ENCODE results near the gene MYO15B.

The MYO15B gene

DNA sequence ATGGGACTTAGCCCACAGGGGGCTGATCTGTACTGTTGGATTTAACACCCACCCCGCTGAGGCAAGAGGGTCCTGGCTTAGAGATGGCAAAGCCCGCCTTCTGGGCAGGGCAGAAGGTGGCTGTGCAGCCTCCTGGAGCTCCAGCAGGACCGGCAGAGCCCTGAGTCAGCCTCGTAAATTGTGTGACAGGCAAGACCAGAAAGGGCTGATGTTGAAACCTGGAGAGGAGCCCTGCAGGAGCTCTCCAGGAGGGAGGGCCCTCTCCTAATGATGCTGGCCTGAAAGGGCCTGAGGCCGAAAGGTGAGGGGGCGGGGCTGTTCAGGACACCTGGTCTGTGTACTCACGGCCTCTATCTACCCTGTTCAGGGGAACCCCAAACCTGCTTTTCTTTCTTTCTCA lies 22.5 kb upstream of the MYO15B start:
- Histone ChIP-seq H3K27ac (ENCODE audit: low read length) (no peak overlapping the region), H3K79me2 (ENCODE audit: insufficient read depth, low read length) (no peaks in the 10 kb centered on the region), H3K9me3 (ENCODE audit: insufficient read depth, low read length, severe bottlenecking) (no peaks in the 10 kb centered on the region), H3K27me3 (ENCODE audit: insufficient read depth, low read length, poor library complexity) (no peaks in the 10 kb centered on the region), H3K9ac (ENCODE audit: low read depth, low read length) (no peak overlapping the region), H3K36me3 (ENCODE audit: insufficient read depth, low read length) (no peaks in the 10 kb centered on the region), H2AFZ (ENCODE audit: low read depth, low read length) (no peak overlapping the region), H3K4me2 (ENCODE audit: insufficient read depth, low read length) (no peak overlapping the region), H3K4me3 (ENCODE audit: low read depth in 1 of 2, low read length in 2 of 2) (no peak overlapping the region), H4K20me1 (ENCODE audit: insufficient read depth, low read length) (no peaks in the 10 kb centered on the region), H3K4me1 (ENCODE audit: insufficient read depth, low read length) (no peaks in the 10 kb centered on the region)
- ATAC-seq (ENCODE audit: insufficient read depth, low read depth) (no peak), DNase-seq (no peak)
- TF ChIP-seq, protein P1, sequence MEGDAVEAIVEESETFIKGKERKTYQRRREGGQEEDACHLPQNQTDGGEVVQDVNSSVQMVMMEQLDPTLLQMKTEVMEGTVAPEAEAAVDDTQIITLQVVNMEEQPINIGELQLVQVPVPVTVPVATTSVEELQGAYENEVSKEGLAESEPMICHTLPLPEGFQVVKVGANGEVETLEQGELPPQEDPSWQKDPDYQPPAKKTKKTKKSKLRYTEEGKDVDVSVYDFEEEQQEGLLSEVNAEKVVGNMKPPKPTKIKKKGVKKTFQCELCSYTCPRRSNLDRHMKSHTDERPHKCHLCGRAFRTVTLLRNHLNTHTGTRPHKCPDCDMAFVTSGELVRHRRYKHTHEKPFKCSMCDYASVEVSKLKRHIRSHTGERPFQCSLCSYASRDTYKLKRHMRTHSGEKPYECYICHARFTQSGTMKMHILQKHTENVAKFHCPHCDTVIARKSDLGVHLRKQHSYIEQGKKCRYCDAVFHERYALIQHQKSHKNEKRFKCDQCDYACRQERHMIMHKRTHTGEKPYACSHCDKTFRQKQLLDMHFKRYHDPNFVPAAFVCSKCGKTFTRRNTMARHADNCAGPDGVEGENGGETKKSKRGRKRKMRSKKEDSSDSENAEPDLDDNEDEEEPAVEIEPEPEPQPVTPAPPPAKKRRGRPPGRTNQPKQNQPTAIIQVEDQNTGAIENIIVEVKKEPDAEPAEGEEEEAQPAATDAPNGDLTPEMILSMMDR (IDR thresholded peaks at IDR 0.05; ENCODE audit: borderline replicate concordance, extremely low read depth, low read length, poor library complexity, severe bottlenecking): no peak
- TF ChIP-seq EZH2 (IDR thresholded peaks at IDR 0.05; ENCODE audit: borderline replicate concordance, low read depth, low read length, severe bottlenecking): no peak

DNA sequence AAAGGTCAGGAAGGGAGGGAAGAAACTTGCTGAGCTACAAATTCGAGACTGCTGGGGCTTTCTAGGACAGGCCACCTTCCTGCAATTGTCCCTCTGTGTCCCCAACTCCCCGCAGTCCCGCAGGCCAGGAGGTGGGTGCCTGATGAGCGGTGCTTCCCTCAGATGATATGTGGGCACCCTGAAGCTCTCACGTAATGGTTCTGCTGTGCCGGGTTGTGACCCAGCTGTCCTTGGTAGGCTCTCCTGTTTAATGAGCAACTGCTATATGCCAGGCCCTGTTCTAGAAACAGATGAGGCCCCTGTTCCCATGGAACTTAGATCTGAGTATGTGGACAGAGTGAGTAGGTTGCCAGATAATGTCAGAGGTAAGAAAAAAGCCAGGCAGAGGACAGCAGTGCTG lies 22.0 kb upstream of the MYO15B start:
- Histone ChIP-seq H3K4me1 (ENCODE audit: insufficient read depth, low read length) (no peaks in the 10 kb centered on the region), H3K4me3 (ENCODE audit: low read depth in 1 of 2, low read length in 2 of 2) (no peak overlapping the region), H3K79me2 (ENCODE audit: insufficient read depth, low read length) (no peaks in the 10 kb centered on the region), H3K4me2 (ENCODE audit: insufficient read depth, low read length) (no peak overlapping the region), H3K36me3 (ENCODE audit: insufficient read depth, low read length) (no peaks in the 10 kb centered on the region), H3K27ac (ENCODE audit: low read length) (no peak overlapping the region), H3K9me3 (ENCODE audit: insufficient read depth, low read length, severe bottlenecking) (no peaks in the 10 kb centered on the region), H3K27me3 (ENCODE audit: insufficient read depth, low read length, poor library complexity) (no peaks in the 10 kb centered on the region), H2AFZ (ENCODE audit: low read depth, low read length) (no peak overlapping the region), H3K9ac (ENCODE audit: low read depth, low read length) (no peak overlapping the region), H4K20me1 (ENCODE audit: insufficient read depth, low read length) (no peaks in the 10 kb centered on the region)
- DNase-seq: no peak
- TF ChIP-seq, protein P1 (IDR thresholded peaks at IDR 0.05; ENCODE audit: borderline replicate concordance, extremely low read depth, low read length, poor library complexity, severe bottlenecking): no peak
- TF ChIP-seq EZH2 (IDR thresholded peaks at IDR 0.05; ENCODE audit: borderline replicate concordance, low read depth, low read length, severe bottlenecking): no peak
- no peak for ATAC-seq (ENCODE audit: insufficient read depth, low read depth)

DNA sequence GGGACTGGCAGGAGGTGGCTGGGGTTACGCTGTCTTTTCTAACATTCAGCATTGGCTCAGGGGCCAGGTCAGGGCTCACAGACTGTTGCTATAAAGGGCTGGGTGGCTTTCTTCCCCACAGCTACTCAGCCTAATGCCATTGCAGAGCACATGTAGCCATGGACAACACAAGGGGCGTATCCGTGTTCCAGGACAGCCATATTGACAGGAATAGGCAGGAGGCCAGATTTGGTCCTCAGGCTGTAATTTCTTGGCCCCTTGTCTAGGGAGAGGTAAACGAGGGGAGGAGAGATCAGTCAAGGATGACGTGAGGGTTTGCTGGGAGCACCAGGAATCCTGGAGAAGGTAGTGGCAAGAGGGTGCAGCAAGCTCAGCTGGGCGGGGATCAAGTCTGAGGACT lies 21.2 kb upstream of the MYO15B start:
- Histone ChIP-seq H4K20me1 (ENCODE audit: insufficient read depth, low read length) (no peaks in the 10 kb centered on the region), H3K4me3 (ENCODE audit: low read depth in 1 of 2, low read length in 2 of 2) (no peak overlapping the region), H3K4me1 (ENCODE audit: insufficient read depth, low read length) (no peaks in the 10 kb centered on the region), H2AFZ (ENCODE audit: low read depth, low read length) (no peak overlapping the region), H3K27ac (ENCODE audit: low read length) (no peak overlapping the region), H3K9ac (ENCODE audit: low read depth, low read length) (no peak overlapping the region), H3K36me3 (ENCODE audit: insufficient read depth, low read length) (no peaks in the 10 kb centered on the region), H3K4me2 (ENCODE audit: insufficient read depth, low read length) (no peak overlapping the region), H3K27me3 (ENCODE audit: insufficient read depth, low read length, poor library complexity) (no peaks in the 10 kb centered on the region), H3K9me3 (ENCODE audit: insufficient read depth, low read length, severe bottlenecking) (no peaks in the 10 kb centered on the region), H3K79me2 (ENCODE audit: insufficient read depth, low read length) (no peaks in the 10 kb centered on the region)
- no peak for DNase-seq
- ATAC-seq (ENCODE audit: insufficient read depth, low read depth): no peak
- TF ChIP-seq EZH2 (IDR thresholded peaks at IDR 0.05; ENCODE audit: borderline replicate concordance, low read depth, low read length, severe bottlenecking): no peak
- TF ChIP-seq, protein P1 (IDR thresholded peaks at IDR 0.05; ENCODE audit: borderline replicate concordance, extremely low read depth, low read length, poor library complexity, severe bottlenecking): no peak

DNA sequence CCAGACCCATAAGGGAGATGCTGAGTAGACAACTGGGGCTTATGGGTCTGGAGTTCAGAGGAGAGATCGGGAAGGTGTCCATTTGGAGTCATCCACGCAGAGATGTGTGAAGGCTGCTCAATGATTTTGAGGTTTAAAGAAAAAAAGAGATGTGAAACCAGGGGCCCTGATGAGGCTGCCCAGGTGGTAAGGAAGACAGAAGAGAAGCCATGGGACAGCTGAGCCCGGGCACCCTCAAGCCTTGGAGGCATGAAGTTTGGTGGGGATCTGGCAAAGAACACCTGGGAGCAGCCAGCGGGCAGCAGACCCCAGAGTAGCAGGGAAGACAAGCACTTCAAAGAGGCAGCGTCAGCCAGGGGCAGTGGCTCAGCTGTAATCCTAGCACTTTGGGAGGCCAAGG lies 20.8 kb upstream of the MYO15B start:
- TF ChIP-seq EZH2 (IDR thresholded peaks at IDR 0.05; ENCODE audit: borderline replicate concordance, low read depth, low read length, severe bottlenecking): no peak
- TF ChIP-seq, protein P1 (IDR thresholded peaks at IDR 0.05; ENCODE audit: borderline replicate concordance, extremely low read depth, low read length, poor library complexity, severe bottlenecking): no peak
- Histone ChIP-seq H3K4me3 (ENCODE audit: low read depth in 1 of 2, low read length in 2 of 2) (no peak overlapping the region), H3K36me3 (ENCODE audit: insufficient read depth, low read length) (no peaks in the 10 kb centered on the region), H3K27ac (ENCODE audit: low read length) (no peak overlapping the region), H3K9ac (ENCODE audit: low read depth, low read length) (no peak overlapping the region), H3K79me2 (ENCODE audit: insufficient read depth, low read length) (no peaks in the 10 kb centered on the region), H4K20me1 (ENCODE audit: insufficient read depth, low read length) (no peaks in the 10 kb centered on the region), H3K4me1 (ENCODE audit: insufficient read depth, low read length) (no peaks in the 10 kb centered on the region), H3K4me2 (ENCODE audit: insufficient read depth, low read length) (no peak overlapping the region), H3K9me3 (ENCODE audit: insufficient read depth, low read length, severe bottlenecking) (no peaks in the 10 kb centered on the region), H3K27me3 (ENCODE audit: insufficient read depth, low read length, poor library complexity) (no peaks in the 10 kb centered on the region), H2AFZ (ENCODE audit: low read depth, low read length) (no peak overlapping the region)
- DNase-seq (no peak), ATAC-seq (ENCODE audit: insufficient read depth, low read depth) (no peak)
